PC-9 (cell line): ENCODE measurements around the gene TMEM109.

Source experiments
- EZH2 ChIP-seq: fragments of 200-600 bp; sonication (generic); IDR thresholded peaks from 2 replicates; pipeline ENCODE4 v1.8.0; 2017; ENCODE audit warnings: antibody characterized with exemption, low read depth
- TF ChIP-seq, protein P1 (sequence below): fragments of 200-600 bp; sonication (generic); conservative IDR thresholded peaks from 2 replicates; pipeline ENCODE4 v1.6.1; 2017; ENCODE audit warnings: mixed run types, antibody characterized with exemption, mild to moderate bottlenecking, moderate library complexity

DNA sequence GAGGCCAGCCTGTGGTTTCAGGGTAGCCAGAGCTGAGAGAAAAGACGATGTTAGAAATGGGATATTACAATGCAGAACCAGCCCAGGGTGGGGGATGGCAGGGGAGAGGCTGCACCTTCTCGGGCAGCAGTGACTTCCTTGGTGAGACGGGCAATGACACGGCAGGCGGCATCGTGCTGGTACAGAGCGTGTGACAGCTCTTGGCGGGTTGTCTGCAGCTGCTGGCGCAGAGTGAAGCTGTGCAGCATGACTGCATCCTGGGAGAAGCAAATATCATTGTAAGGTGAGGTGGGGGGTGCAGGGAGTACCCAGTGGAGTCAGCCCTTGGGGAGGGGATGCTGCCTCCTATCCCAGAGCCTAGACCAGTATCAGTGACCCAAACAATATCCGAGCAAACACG lies 11.3 kb upstream of the TMEM109 start:
- TF ChIP-seq EZH2: no peak
- TF ChIP-seq, protein P1, sequence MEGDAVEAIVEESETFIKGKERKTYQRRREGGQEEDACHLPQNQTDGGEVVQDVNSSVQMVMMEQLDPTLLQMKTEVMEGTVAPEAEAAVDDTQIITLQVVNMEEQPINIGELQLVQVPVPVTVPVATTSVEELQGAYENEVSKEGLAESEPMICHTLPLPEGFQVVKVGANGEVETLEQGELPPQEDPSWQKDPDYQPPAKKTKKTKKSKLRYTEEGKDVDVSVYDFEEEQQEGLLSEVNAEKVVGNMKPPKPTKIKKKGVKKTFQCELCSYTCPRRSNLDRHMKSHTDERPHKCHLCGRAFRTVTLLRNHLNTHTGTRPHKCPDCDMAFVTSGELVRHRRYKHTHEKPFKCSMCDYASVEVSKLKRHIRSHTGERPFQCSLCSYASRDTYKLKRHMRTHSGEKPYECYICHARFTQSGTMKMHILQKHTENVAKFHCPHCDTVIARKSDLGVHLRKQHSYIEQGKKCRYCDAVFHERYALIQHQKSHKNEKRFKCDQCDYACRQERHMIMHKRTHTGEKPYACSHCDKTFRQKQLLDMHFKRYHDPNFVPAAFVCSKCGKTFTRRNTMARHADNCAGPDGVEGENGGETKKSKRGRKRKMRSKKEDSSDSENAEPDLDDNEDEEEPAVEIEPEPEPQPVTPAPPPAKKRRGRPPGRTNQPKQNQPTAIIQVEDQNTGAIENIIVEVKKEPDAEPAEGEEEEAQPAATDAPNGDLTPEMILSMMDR: no peak
